ENCODE data around the gene JAZF1.

GRCh38 chr7:27808626-27809025, 372.0 kb downstream of the JAZF1 start:
- TF ChIP-seq EZH2 (IDR thresholded peaks at IDR 0.05; ENCODE audit: borderline replicate concordance, low read depth, low read length) (no peak), ZNF780A (CRISPR knock-in tag; IDR thresholded peaks at IDR 0.05) (no peak), CBX8 (IDR thresholded peaks at IDR 0.05; ENCODE audit: borderline replicate concordance, extremely low read depth, low read depth, low read length, poor library complexity, severe bottlenecking) (no peak), ZHX1 (conservative IDR thresholded peaks at IDR 0.05; ENCODE audit: low read length) (no peak), CTCF (IDR thresholded peaks at IDR 0.05 in 2 of 3, conservative IDR thresholded peaks at IDR 0.05 in 1 of 3; ENCODE audit: insufficient read depth in 2 of 3, low read depth in 1 of 3, low read length in 3 of 3) (no peak), MECOM (CRISPR knock-in tag; IDR thresholded peaks at IDR 0.05) (no peak), MTA3 (IDR thresholded peaks at IDR 0.05; ENCODE audit: borderline replicate concordance) (no peak), BHLHE40 (IDR thresholded peaks at IDR 0.05; ENCODE audit: low read length) (no peak)

All from K562 (cell line).